RWPE2 (cell line): ENCODE results near the gene INO80C.

Experiments used
- ATAC-seq: fragments of 200-7000 bp; cut with Tn5 transposase; 3 replicates; pipeline ENCODE4 v1.9.1; 2021; ENCODE audit warnings: low read depth
- DNase-seq: peaks from one replicate; pipeline ENCODE4 v3.0.0-alpha.2; 2020; ENCODE audit warnings: low spot score
- H3K27ac ChIP-seq: fragments of 450-650 bp; 2 replicates; pipeline ENCODE4 v1.5.1; 2017; ENCODE audit warnings: mild to moderate bottlenecking; ENCODE audit not compliant: poor library complexity, severe bottlenecking
- H3K27me3 ChIP-seq: fragments of 250-450 bp; sonication (Bioruptor Pico); 2 replicates; pipeline ENCODE4 v1.5.1; 2021; ENCODE audit warnings: mild to moderate bottlenecking, moderate library complexity; ENCODE audit not compliant: insufficient read depth, poor library complexity, severe bottlenecking
- H3K36me3 ChIP-seq: fragments of 250-450 bp; sonication (Bioruptor Pico); 2 replicates; pipeline ENCODE4 v1.5.1; 2020; ENCODE audit warnings: low read depth, mild to moderate bottlenecking, moderate library complexity
- H3K4me1 ChIP-seq: fragments of 250-450 bp; sonication (Bioruptor Pico); 2 replicates; pipeline ENCODE4 v1.5.1; 2021; ENCODE audit warnings: mild to moderate bottlenecking, moderate library complexity; ENCODE audit not compliant: insufficient read depth, poor library complexity, severe bottlenecking
- H3K4me3 ChIP-seq: fragments of 250-450 bp; sonication (Bioruptor Pico); 2 replicates; pipeline ENCODE4 v1.5.1; 2021; ENCODE audit warnings: mild to moderate bottlenecking, moderate library complexity; ENCODE audit not compliant: severe bottlenecking
- H3K9me3 ChIP-seq: fragments of 250-450 bp; sonication (Bioruptor Pico); 2 replicates; pipeline ENCODE4 v1.5.1; 2021; ENCODE audit warnings: mild to moderate bottlenecking, moderate library complexity; ENCODE audit not compliant: severe bottlenecking
- TF ChIP-seq, protein P1 (sequence below): fragments of 450-650 bp; IDR thresholded peaks from one replicate; pipeline ENCODE4 v1.5.1; 2017; ENCODE audit warnings: mild to moderate bottlenecking, moderate library complexity; ENCODE audit not compliant: poor library complexity, severe bottlenecking

INO80C gene

DNA sequence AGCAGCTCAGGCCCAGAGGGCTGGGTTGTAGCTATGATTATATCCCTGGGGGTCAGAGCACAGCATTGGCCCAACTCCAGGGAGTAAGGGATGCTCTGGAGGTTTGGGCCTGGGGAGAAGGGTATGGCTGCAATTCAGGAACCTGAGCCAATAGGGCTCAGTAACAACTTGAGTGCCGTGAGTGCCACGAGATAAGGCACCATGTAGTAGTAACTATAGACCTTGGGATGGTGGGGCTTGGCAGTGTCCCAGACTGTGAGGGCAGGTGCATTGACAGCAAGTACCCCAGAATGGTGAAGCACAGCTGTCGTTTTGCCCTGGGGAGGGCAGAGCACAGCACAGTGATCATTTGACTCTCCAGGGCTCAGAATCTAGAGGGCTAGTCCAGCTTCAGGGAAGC lies 75.5 kb downstream of the INO80C start:
- no peak overlapping the region for H3K27ac ChIP-seq
- ATAC-seq, result no peak
- no peak overlapping the region for H3K4me3 ChIP-seq
- TF ChIP-seq, protein P1, sequence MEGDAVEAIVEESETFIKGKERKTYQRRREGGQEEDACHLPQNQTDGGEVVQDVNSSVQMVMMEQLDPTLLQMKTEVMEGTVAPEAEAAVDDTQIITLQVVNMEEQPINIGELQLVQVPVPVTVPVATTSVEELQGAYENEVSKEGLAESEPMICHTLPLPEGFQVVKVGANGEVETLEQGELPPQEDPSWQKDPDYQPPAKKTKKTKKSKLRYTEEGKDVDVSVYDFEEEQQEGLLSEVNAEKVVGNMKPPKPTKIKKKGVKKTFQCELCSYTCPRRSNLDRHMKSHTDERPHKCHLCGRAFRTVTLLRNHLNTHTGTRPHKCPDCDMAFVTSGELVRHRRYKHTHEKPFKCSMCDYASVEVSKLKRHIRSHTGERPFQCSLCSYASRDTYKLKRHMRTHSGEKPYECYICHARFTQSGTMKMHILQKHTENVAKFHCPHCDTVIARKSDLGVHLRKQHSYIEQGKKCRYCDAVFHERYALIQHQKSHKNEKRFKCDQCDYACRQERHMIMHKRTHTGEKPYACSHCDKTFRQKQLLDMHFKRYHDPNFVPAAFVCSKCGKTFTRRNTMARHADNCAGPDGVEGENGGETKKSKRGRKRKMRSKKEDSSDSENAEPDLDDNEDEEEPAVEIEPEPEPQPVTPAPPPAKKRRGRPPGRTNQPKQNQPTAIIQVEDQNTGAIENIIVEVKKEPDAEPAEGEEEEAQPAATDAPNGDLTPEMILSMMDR, result no peak
- peaks cover 3% of the 10 kb centered on the region for H3K9me3 ChIP-seq
- no peaks in the 10 kb centered on the region for H3K36me3 ChIP-seq
- no peaks in the 10 kb centered on the region for H3K27me3 ChIP-seq
- no peaks in the 10 kb centered on the region for H3K4me1 ChIP-seq
- DNase-seq, result no peak

DNA sequence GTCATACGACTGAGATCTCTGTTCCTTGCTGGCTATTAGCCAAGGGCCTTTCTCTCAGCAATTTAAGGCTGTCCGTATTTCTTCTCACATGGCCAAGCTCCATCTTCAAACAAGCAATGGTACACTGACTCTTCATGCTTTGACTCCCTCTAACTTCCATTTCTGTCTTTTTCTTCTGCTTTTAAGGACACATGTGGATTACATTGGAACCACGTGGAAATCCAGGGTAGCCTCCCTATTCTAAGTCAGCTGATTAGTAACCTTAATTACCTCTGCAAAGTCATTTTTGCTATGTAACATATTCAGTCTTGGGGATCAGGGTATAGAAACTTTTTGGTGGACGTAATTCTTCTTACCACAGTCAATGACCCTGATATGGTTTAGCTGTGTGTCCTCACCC lies 79.2 kb downstream of the INO80C start:
- H3K9me3 ChIP-seq, result peaks cover 3% of the 10 kb centered on the region
- TF ChIP-seq, protein P1, result no peak
- DNase-seq (no peak), ATAC-seq (no peak)
- H3K36me3 ChIP-seq, result no peaks in the 10 kb centered on the region
- H3K27me3 ChIP-seq, result no peaks in the 10 kb centered on the region
- no peak overlapping the region for H3K27ac ChIP-seq
- no peak overlapping the region for H3K4me3 ChIP-seq
- peaks cover 6% of the 10 kb centered on the region for H3K4me1 ChIP-seq
